22Rv1 (cell line): Measurements from ENCODE around the gene TMEM87B.

Experiments used
- CTCF ChIP-seq: fragments of 450-650 bp; IDR thresholded peaks from 2 replicates; pipeline ENCODE4 v1.5.1; 2017; ENCODE audit warnings: mild to moderate bottlenecking
- ZFX ChIP-seq: fragments of 450-650 bp; IDR thresholded peaks from 2 replicates; pipeline ENCODE4 v1.6.1; 2017; ENCODE audit warnings: antibody characterized with exemption, borderline replicate concordance

GRCh38 chr2:112095681-112096080 is 40.6 kb downstream of the TMEM87B start:
- TF ChIP-seq CTCF: no peak
- TF ChIP-seq ZFX: no peak
